HuH-7.5 (cell line): Measurements from ENCODE around the gene ARHGAP35.
"Not testable (repeated sequence)": the region's sequence is repeated elsewhere in the genome, so short reads cannot be mapped to it uniquely, and the experiment has no call there.

Source experiments
- DNase-seq: peaks from one replicate; pipeline ENCODE4 v3.0.0; 2011; ENCODE audit warnings: low spot score

ARHGAP35 gene

DNA sequence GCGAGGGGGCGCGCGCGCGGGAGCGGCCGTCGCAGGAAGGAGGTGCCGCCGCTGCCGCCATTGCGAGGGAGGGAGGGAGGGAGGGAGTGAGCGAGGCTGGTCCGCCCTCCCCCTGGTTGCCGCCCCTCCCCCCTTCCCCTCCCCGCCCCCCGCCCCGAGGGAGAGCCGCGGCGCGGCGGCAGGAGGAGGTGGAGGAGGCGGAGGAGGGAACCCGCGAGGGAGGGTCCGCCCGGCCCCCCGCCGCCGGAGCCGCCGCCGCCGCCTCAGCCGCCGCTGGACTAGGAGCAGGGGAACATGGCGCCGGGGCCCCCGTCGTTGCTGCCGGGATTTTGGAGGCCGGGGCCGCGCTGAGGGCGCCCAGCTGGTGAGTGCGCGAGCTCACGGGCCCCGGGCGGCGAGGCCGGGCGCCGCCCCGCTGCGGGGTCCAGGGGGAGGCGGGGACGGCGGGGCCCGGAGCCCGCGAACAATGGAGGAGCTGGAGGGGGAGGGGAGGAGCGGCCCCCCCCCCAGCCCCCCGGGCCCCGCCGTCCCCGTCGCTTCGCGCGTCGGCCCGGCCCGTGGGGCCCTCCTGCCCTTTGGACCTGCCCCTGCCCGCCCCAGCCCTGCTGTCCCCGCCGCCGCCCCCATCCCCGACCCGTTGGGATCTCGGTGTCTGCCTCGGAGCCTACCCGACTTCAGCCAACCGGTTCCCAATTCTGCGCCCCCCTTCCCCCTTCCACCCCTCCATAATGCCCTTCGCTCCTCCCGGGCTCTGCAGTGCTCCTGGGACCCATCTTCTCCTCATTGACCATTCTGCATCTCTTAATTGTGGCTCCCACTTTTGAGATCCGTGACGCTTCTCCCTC is at the start of gene ARHGAP35:
TSS of gene ARHGAP35 (plus strand) at position 152 of the 845 bp plus-strand sequence. CDS start 57,679 bp downstream, outside the sequence.
- peak; percentile 81 for DNase-seq

GRCh38 chr19:46812977-46813838 is 47.6 kb upstream of the ARHGAP35 start:
- DNase-seq: no peak

GRCh38 chr19:46813839-46814358 is 46.9 kb upstream of the ARHGAP35 start:
- peak; percentile 36 for DNase-seq

DNA sequence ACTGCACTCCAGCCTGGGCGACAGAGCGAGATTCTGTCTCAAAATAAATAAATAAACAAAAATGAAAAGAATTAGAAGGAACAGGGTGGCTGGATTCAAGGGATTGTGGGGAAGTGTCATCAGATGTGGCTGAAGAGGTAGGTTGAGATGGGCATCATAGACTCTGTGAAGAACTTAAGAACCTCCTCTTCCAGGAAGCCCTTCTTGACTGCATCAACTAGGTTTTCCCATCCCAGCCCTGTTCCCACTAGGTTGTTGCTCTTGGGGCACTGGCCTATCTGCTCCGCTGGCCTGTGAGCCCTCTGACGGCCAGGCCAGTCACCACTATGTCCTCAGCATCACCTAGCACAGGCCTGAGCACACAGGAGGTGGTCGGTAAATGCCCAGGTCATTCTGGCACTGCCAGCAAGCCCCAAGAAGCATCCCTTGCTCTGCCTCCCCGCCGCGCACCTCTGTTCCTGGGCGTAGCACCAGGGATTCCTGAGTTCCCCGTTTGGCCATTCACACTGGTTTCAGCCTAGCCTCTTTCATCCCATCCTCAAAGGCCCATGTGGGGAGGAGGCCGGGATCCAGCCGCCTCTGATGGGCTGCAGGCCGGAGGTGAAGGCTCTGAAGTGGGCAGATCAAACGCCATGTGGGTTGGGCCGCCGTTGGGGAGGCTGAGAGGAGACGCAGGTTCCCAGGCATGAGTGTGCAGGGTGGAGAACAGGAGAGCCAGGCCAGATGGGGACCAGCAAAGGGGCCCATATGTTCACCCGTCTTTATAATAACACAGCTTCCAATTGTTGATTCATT is 44.8 kb upstream of the ARHGAP35 start:
- DNase-seq: no peak

DNA sequence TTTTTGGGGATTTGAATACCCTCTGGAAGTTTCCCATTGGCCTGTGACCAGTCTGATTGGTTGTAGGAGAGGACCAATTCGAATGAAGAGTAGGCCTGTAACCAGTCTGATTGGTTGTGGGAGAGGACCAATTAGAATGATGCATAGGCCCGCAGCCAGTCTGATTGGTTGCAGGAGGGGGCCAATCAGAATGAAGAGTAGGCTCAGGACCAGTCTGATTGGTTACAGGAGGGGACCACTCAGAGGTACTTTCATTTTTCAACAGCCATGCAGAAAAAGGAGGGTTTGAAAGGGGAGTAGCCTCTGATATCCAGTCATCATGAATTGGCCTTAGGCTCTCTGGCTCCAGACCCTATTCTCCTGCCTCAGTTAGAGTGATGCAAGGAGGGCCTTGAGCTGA is 42.0 kb upstream of the ARHGAP35 start:
- DNase-seq: no peak

- DNase-seq: no peak
Measured at GRCh38 chr19:46821512-46822409, 39.0 kb upstream of the ARHGAP35 start.

- not testable (repeated sequence) for DNase-seq
Measured at GRCh38 chr19:46822410-46822787, 38.4 kb upstream of the ARHGAP35 start.

DNA sequence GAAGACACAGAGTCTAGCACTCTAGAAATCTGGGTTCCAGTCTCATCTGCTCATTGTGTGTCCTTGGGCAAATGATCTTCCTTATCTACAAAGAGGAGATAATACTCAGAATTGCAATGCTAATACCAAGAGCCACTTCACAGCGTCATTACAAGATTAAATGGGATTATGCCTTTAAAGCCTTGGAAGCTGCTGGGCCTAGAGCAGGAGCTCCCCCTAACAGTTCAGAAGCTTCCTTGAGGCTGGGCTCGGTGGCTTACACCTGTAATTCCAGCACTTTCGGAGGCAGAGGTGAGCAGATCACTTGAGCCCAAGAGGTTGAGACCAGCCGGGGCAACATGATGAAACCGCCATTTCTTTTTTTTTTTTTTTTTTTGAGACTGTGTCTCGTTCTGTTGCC is 37.7 kb upstream of the ARHGAP35 start:
- DNase-seq: no peak

DNA sequence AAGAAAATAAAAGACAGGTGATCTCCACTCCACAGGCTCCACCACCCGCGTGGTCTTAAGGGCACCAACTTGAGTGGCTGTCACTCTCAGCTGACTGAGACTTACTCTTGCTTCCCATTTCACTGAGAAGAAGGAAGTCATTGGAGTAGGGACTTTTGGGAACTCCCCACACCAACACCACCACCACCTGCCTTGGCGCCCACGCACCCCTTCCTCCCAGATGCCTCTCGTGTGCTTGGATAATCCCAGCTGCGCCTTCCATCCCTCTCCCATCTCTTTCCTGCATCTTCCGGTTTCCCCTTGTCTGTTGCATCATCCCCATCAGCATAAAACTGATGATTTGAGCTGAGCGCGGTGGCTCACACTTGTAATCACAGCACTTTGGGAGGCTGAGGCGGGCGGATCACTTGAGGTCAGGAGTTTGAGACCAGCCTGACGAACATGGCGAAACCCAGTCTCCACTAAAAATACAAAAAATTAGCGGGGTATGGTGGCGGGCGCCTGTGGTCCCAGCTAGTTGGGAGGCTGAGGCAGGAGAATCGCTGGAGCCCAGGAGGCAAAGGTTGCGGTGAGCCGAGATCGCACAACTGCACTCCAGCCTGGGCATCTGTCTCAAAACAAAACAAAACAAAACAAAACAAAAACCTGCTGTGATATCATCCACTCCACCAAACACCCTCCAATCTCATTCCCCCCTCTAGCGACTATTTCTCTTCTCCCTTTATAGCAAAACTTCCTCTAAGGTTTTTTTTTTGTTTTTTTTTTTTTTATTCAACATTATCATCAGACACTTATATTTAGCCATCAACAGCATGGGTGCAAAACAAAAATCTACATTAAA is 35.7 kb upstream of the ARHGAP35 start:
- no peak for DNase-seq

DNA sequence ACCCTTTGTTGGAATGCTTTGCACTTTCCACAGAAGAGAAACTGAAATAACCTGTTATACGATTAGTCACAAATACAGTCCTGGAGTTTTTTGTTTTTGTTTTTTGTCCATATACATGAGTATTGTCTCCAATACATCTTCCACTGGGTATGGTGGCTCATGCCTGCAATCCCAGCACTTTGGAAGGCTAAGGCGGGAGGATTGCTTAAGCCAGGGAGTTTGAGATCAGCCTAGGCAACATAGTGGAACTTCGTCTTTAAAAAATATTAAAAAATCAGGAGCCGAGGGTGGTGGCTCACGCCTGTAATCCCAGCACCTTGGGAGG is 35.1 kb upstream of the ARHGAP35 start:
- DNase-seq: no peak

- no peak for DNase-seq
Measured at GRCh38 chr19:46828484-46828883, 32.3 kb upstream of the ARHGAP35 start.

- DNase-seq: no peak
Measured at GRCh38 chr19:46830864-46831263, 29.9 kb upstream of the ARHGAP35 start.

DNA sequence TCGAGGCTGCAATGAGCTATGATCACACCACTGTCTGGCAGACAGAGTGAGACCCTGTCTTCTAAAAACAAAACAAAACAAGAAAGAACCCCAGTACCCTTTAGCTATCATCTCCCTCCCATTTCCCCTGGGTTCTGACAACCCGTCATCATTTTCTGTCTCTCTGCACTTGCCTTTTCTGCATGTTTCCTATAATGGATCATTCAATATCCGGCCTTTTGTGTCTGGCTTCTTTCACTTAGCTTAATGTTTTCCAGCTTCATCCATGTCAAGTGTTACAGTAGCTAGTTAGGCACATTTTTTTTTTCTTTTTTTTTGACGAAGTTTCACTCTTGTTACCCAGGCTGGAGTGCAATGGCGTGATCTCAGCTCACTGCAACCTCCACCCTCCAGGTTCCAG is 26.7 kb upstream of the ARHGAP35 start:
- DNase-seq: no peak

DNA sequence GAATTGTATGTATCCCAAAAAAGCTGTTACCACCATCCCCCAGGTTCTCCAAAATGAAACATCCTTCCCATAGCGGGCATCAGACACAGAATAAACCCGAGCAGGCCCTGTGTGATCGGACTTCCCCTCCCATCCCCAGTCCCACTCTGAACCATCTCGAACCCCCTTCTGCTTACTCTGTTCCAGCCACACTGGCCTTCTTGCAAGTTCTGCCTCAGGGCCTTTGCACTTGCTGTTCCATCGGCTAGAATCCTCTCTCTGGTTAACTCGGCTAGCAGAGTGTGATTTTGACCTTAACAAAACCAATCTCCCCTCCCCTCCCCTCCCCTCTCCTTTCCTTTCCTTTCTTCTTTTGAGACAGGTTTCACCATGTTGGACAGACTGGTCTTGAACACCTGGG is 25.8 kb upstream of the ARHGAP35 start:
- DNase-seq: no peak

DNA sequence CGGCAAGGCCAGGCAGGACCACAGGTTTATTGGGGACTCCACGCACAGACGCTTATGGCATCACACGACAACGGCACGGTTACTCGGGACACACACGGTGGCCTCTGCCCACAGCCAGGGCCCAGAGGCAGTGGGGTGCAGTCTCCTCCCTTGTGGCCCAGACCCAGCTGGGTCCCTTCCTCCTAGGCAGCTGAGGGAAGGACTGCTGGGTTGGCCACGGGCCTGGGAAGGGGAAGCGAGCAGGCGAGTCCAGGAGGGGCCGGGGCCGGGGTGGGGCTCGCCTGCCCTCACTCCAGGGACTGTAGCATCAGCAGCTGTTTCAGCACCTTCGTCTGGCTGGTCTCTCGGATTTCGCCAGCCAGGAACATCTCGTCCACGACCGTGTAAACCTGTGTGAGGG is 22.6 kb upstream of the ARHGAP35 start:
- no peak for DNase-seq

DNA sequence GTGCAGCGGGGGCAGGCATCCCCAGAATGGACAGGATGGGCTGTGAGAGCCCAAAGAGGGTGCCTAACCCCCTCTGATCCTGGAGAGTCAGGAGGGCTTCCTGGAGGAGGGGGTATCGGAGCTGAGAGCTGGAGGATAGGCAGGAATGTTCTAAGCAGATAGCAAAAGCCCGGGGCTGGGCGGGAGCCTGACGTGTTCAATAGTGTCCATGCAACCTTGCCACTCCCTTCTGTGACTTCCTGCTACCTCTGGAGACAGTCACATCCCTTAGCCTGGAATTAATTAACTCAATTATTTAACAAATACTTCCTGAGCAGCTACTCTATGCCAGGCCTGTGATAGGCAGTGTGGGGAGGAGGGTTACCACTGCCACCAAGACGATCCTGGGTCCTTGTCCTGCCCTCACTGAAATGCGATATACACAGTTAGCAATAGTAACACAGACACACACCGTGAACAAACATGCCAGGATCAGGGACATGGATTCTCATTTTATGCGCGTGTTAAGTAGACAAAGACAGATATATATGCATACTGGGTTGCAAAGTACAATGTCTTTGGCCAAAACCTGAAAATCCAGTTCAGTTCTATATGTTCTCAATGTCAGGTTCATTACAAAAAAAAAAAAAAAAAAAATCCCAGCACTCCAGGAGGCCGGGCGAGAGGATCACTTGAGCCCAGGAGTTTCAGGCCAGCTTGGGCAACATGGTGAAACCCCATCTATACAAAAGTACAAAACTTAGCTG is 20.9 kb upstream of the ARHGAP35 start:
- no peak for DNase-seq

GRCh38 chr19:46840498-46840942 is 20.3 kb upstream of the ARHGAP35 start:
- DNase-seq: peak; percentile 64

DNA sequence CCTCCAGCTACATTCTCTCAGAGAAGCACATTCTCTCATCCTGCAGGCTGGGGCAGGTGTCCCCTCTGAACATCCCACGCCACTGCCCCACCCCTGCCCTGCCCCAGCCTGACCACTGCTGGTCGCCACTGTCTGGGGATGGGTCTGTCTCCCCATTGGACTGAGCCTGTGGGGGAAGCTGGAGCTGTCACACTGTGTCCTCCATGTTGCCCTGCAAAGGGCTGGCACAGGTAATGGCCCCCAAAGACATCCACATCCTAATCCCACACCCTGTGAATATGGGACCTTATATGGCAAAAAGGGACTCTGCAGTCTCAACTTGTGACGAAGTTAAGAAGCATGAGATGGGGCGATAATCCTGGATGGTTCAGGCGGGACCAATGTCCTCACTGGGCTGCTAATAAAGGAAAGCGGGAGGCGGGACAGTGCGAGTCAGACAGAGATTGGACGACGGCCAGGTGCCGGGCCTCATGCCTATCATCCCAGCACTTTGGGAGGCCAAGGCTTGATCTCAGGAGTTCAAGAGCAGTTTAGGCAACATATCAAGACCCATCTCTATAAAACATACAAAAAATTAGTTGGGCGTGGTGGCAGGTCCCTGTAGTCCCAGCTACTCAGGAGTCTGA is 19.2 kb upstream of the ARHGAP35 start:
- DNase-seq: no peak

GRCh38 chr19:46842791-46843190 is 18.0 kb upstream of the ARHGAP35 start:
- no peak for DNase-seq
